ENCODE measurements around the gene PMCH. TPM values are rescaled to one million over a fixed set of nuclear protein-coding genes. Genes with fewer than 3 reads are reported as not detected.

The PMCH gene
- total and polyA plus RNA-seq, 2 of the 13 experiments (the other 11 are each of a cell fraction or from before 2014, with no cell fraction given): not detected

- TF ChIP-seq ZNF326 (CRISPR knock-in tag; IDR thresholded peaks at IDR 0.05; ENCODE audit: borderline replicate concordance) (no peak), ETV6 (CRISPR knock-in tag; conservative IDR thresholded peaks at IDR 0.05) (no peak), E2F1 (CRISPR knock-in tag; IDR thresholded peaks at IDR 0.05) (no peak), RXRB (CRISPR knock-in tag; IDR thresholded peaks at IDR 0.05; ENCODE audit: borderline replicate concordance) (no peak), KDM6A (CRISPR knock-in tag; IDR thresholded peaks at IDR 0.05; ENCODE audit: low read depth) (no peak), ZNF558 (CRISPR knock-in tag; IDR thresholded peaks at IDR 0.05; ENCODE audit: borderline replicate concordance) (no peak), CTCF (CRISPR knock-in tag; IDR thresholded peaks at IDR 0.05) (no peak), ZNF33B (CRISPR knock-in tag; IDR thresholded peaks at IDR 0.05) (no peak)
These were observed 25.2 kb downstream of the PMCH start (continued) for GRCh38 chr12:102172436-102172835.

GRCh38 chr12:102171951-102172350, 25.7 kb downstream of the PMCH start:
- intact Hi-C loops (cut with micrococcal nuclease; ENCODE audit: unreplicated experiment) (loop anchor here (2.0 kb wide), 1 partner anchor 233 kb away; no protein-coding TSS in a partner anchor), in situ Hi-C loops (cut with HindIII; ENCODE audit: extremely low pct_ligation_motif_present, low pct_unique_long_range_greater_than_20kb) (no loop called here)
- H4K20me1 ChIP-seq (ENCODE audit: insufficient read depth, low read length): no peaks in the 10 kb centered on the region
- DNase-seq (ENCODE audit: low spot score) (no peak), FAIRE-seq (no peak), ATAC-seq (no peak)
- no peaks in the 10 kb centered on the region for H3K27me3 ChIP-seq (ENCODE audit: control insufficient read depth in 1 of 2, insufficient read depth in 2 of 2, low read length in 2 of 2)
- no peaks in the 10 kb centered on the region; a peak in 1 of 5 replicates for H3K36me3 ChIP-seq (replicated peaks in 1 of 2; ENCODE audit: control insufficient read depth in 1 of 2, insufficient read depth in 2 of 2, low read length in 2 of 2)
- TF ChIP-seq ZNF3 (CRISPR knock-in tag; IDR thresholded peaks at IDR 0.05) (no peak), ZNF136 (CRISPR knock-in tag; IDR thresholded peaks at IDR 0.05; ENCODE audit: low read depth) (no peak), PLRG1 (conservative IDR thresholded peaks at IDR 0.05) (no peak), NFATC3 (CRISPR knock-in tag; IDR thresholded peaks at IDR 0.05) (no peak), E2F1 (CRISPR knock-in tag; IDR thresholded peaks at IDR 0.05) (no peak), ZNF615 (CRISPR knock-in tag; IDR thresholded peaks at IDR 0.05; ENCODE audit: borderline replicate concordance) (no peak), SALL1 (CRISPR knock-in tag; IDR thresholded peaks at IDR 0.05) (no peak), ZNF841 (CRISPR knock-in tag; IDR thresholded peaks at IDR 0.05; ENCODE audit: borderline replicate concordance) (no peak)
- no peaks in the 10 kb centered on the region for H3K79me2 ChIP-seq (ENCODE audit: insufficient read depth, low read length)
- H3K9ac ChIP-seq (ENCODE audit: insufficient read depth, low read depth, low read length): no peak overlapping the region
- H3K4me3 ChIP-seq (replicated peaks in 1 of 3; ENCODE audit: insufficient read depth in 1 of 3, low read depth in 2 of 3, low read length in 3 of 3): no peak overlapping the region
- H2AFZ ChIP-seq (ENCODE audit: low read length): no peak overlapping the region
- no peaks in the 10 kb centered on the region for H3K9me3 ChIP-seq (ENCODE audit: low read length)
- ChIA-PET CTCF (ENCODE audit: low intra/inter-chr PET ratio, low total read pairs) (no interaction called here), POLR2A (no interaction called here)
- no peak overlapping the region for H3K27ac ChIP-seq (ENCODE audit: extremely low read length, insufficient read depth, low read length)
- BruUV-seq (replicated peaks): no TSS peak
- H3K4me1 ChIP-seq (ENCODE audit: insufficient read depth, low read length): no peaks in the 10 kb centered on the region
- no peak overlapping the region for H3K4me2 ChIP-seq (ENCODE audit: low read depth, low read length)
